Heart left ventricle (tissue), 16 donors: ENCODE results near the gene DPYSL4. TPM values are rescaled to one million over a fixed set of nuclear protein-coding genes. Genes with fewer than 3 reads are reported as not detected.

ENCODE experiments used
- ATAC-seq, 4 donors: fragments of 200-7000 bp; cut with Tn5 transposase; one replicate each; pipeline ENCODE4 v1.9.1; 2020 to 2022; ENCODE audit warnings: moderate library complexity in 4 of 4, mild to moderate bottlenecking in 3 of 4, moderate number of reproducible peaks in 1 of 4
- DNase-seq, 5 donors: peaks; one replicate each; pipeline ENCODE4 v3.0.0-alpha.2; 2020
- H3K27ac ChIP-seq, 12 donors: fragments of 200-600 bp; sonication (generic) in 4 of 12; one replicate each; pipeline versions ENCODE4 v1.5.0 to v1.8.0; 2016 to 2022; ENCODE audit warnings: mild to moderate bottlenecking in 2 of 12
- H3K27me3 ChIP-seq, 9 donors: fragments of 200-600 bp; sonication (generic) in 2 of 9; one replicate each; pipeline versions ENCODE4 v1.5.1 to v1.8.0; 2016 to 2022; ENCODE audit warnings: mild to moderate bottlenecking in 3 of 9
- H3K36me3 ChIP-seq, 9 donors: fragments of 200-600 bp; sonication (generic) in 2 of 9; one replicate each; pipeline versions ENCODE4 v1.5.0 to v1.8.0; 2018 to 2022; ENCODE audit warnings: mild to moderate bottlenecking in 2 of 9
- H3K4me1 ChIP-seq, 12 donors: fragments of 200-600 bp; sonication (generic) in 4 of 12; one replicate each; pipeline versions ENCODE4 v1.5.0 to v1.8.0; 2016 to 2022; ENCODE audit warnings: mild to moderate bottlenecking in 3 of 12
- H3K4me3 ChIP-seq, 12 donors: fragments of 200-600 bp; sonication (generic) in 4 of 12; one replicate each; pipeline versions ENCODE4 v1.5.0 to v1.8.0; 2017 to 2022; ENCODE audit warnings: mild to moderate bottlenecking in 9 of 12, moderate library complexity in 4 of 12
- H3K9me3 ChIP-seq, 12 donors: fragments of 200-600 bp; sonication (generic) in 4 of 12; one replicate each; pipeline versions ENCODE4 v1.5.0 to v1.8.0; 2016 to 2022; ENCODE audit warnings: mild to moderate bottlenecking in 1 of 12
- CTCF ChIP-seq, 12 donors: fragments of 200-600 bp; sonication (generic) in 4 of 12; IDR thresholded peaks; one replicate each; pipeline versions ENCODE4 v1.5.0 to v1.8.0; 2018 to 2022; ENCODE audit warnings: antibody characterized with exemption in 12 of 12, mild to moderate bottlenecking in 5 of 12
- POLR2A ChIP-seq, 2 donors: fragments of 450-650 bp; IDR thresholded peaks; one replicate each; pipeline ENCODE4 v1.6.1; 2017; ENCODE audit warnings: antibody characterized with exemption in 2 of 2, mild to moderate bottlenecking in 2 of 2, moderate library complexity in 2 of 2
- WGBS, 4 donors: extraction: QIAGEN DNeasy Blood & Tissue Kit in 2 of 4; methylation state at CpG; one replicate each; pipeline versions ENCODE4 v1.1.5 to v1.1.7; 2013 to 2018; 5-methylcytosine and 5-hydroxymethylcytosine counted together
- intact Hi-C, 10 donors: fragments of 100-400 bp; cut with DNase I; formaldehyde crosslinking; loops; one replicate each; pipeline versions ENCODE4 v1.11.1 to v1.14.2; 2022
- polyA plus RNA-seq, 2 donors: library from polyadenylated mRNA; stranded (reverse); fragments of 200-250 nt; gene quantifications; one replicate each; pipeline ENCODE4 v1.2.3, GENCODE V29; 2013
- total RNA-seq, 9 donors: library from RNA; depleted of rRNA in 2 of 9; stranded (reverse); fragments of >200 nt in 2 of 9; fragmentation: NEBNext Ultra II Directional in 3 of 9; extraction: Animal tissue kit (Norgen Biotek cat#: 25700) in 3 of 9; gene quantifications; one replicate each; pipeline versions ENCODE4 v1.1.0 to v1.2.4, GENCODE V29; 2016 to 2023
- donor health status: ischemic (EF 13 %, LVEDD 7.1; RV severe dilation, severe dysfunction).
- donor health status: healthy with polysubstance abuse.
- donor health status: DM: no; HTN: yes; CAD: no.
- donor health status: DM: no; HTN: no; CAD: no.
- donor health status: ischemic (EF 25% LVEDD 6.9; RV normal size, moderate dysfunction).
- donor health status: ischemic (EF 25% LVEDD 5.7; RV mildly dilated, moderate dysfunction).
- donor health status: healthy.
- donor health status: DM: yes; HTN: yes; CAD: no.
- donor health status: ischemic (EF 35%, LVEDD 5.7; RV mildly dilated, moderate dysfunction).
- donor health status: nonischemic (EF 11% LVEDD 7.7; RV severe dilation, severe dysfunction).
- donor health status: DM: yes; HTN: yes; CAD: no.
- donor health status: PGD.
- donor health status: ischemic (EF 29% LVEDD 5.4; RV normal size, mild dysfunction).
- donor health status: nonischemic (EF 23%, LVEDD 6.1; RV moderate dilation, normal function).

DPYSL4 gene
- total and polyA plus RNA-seq, 11 donors, result 4.0 to 127 (median 33.1) TPM

GRCh38 chr10:132138596-132138995, 48.2 kb upstream of the DPYSL4 start:
- H3K4me3 ChIP-seq, result no peak overlapping the region
- ATAC-seq (no peak), DNase-seq (peak in 2 of 5 donors; percentile 14 to 53)
- TF ChIP-seq POLR2A (IDR thresholded peaks at IDR 0.05) (no peak), CTCF (IDR thresholded peaks at IDR 0.05) (no peak)
- H3K36me3 ChIP-seq, result no peaks in the 10 kb centered on the region
- H3K9me3 ChIP-seq, result no peaks in the 10 kb centered on the region
- H3K27ac ChIP-seq, result no peak overlapping the region
- 85 to 89% (median 86%) methylated on average over 12 of the region's 12 CpGs for WGBS, 4 donors
- intact Hi-C loops, result loop anchor here in 2 of 10 donors (10.0 kb wide), 1 partner anchor 94 kb away; no protein-coding TSS in a partner anchor
- peaks cover 0 to 13% (median 0%) of the 10 kb centered on the region in 12 donors for H3K4me1 ChIP-seq
- H3K27me3 ChIP-seq, result peaks cover 0 to 12% (median 0%) of the 10 kb centered on the region in 9 donors

- TF ChIP-seq POLR2A (IDR thresholded peaks at IDR 0.05), result no peak
- TF ChIP-seq CTCF (IDR thresholded peaks at IDR 0.05), result no peak
- 63 to 83% (median 74%) methylated on average over 10 of the region's 10 CpGs for WGBS, 4 donors
- DNase-seq (peak in 1 of 5 donors; percentile 19), ATAC-seq (no peak)
- H3K9me3 ChIP-seq, result no peaks in the 10 kb centered on the region
- H3K27ac ChIP-seq, result no peak overlapping the region
- no peak overlapping the region for H3K4me3 ChIP-seq
- H3K4me1 ChIP-seq, result peaks cover 0 to 13% (median 0%) of the 10 kb centered on the region in 12 donors
- intact Hi-C loops, result loop anchor here in 2 of 10 donors (10.0 kb wide), 1 partner anchor 95 kb away; no protein-coding TSS in a partner anchor
- H3K27me3 ChIP-seq, result peaks cover 0 to 12% (median 0%) of the 10 kb centered on the region in 9 donors
- no peaks in the 10 kb centered on the region for H3K36me3 ChIP-seq
Observed at GRCh38 chr10:132139526-132139925, 47.2 kb upstream of the DPYSL4 start.

GRCh38 chr10:132140167-132140925, 46.4 kb upstream of the DPYSL4 start:
- WGBS, 4 donors, result 91 to 94% (median 91%) methylated on average over 26 to 42 of the region's 42 CpGs
- no peaks in the 10 kb centered on the region for H3K9me3 ChIP-seq
- peak in 3 of 5 donors; percentile 18 to 44 (median 24) for DNase-seq
- no peak overlapping the region for H3K4me3 ChIP-seq
- H3K27me3 ChIP-seq, result peaks cover 0 to 12% (median 0%) of the 10 kb centered on the region in 9 donors
- no peaks in the 10 kb centered on the region for H3K36me3 ChIP-seq
- H3K4me1 ChIP-seq, result peaks cover 0 to 13% (median 0%) of the 10 kb centered on the region in 12 donors
- intact Hi-C loops, result loop anchor here (2.0 to 10.0 kb wide), 6 partner anchors 103 to 256 kb away; no protein-coding TSS in a partner anchor
- TF ChIP-seq POLR2A (IDR thresholded peaks at IDR 0.05) (no peak), CTCF (IDR thresholded peaks at IDR 0.05) (no peak)
- H3K27ac ChIP-seq, result no peak overlapping the region
- ATAC-seq, result no peak

GRCh38 chr10:132141076-132141475, 45.7 kb upstream of the DPYSL4 start:
- H3K4me1 ChIP-seq, result peaks cover 0 to 13% (median 0%) of the 10 kb centered on the region in 12 donors
- H3K36me3 ChIP-seq, result no peaks in the 10 kb centered on the region
- peaks cover 0 to 12% (median 0%) of the 10 kb centered on the region in 9 donors for H3K27me3 ChIP-seq
- H3K9me3 ChIP-seq, result no peaks in the 10 kb centered on the region
- no peak overlapping the region for H3K27ac ChIP-seq
- ATAC-seq, result no peak
- no peak for TF ChIP-seq CTCF (IDR thresholded peaks at IDR 0.05)
- no peak for TF ChIP-seq POLR2A (IDR thresholded peaks at IDR 0.05)
- 86 to 100% (median 91%) methylated on average over 3 to 7 of the region's 7 CpGs for WGBS, 4 donors
- H3K4me3 ChIP-seq, result no peak overlapping the region
- DNase-seq, result peak in 2 of 5 donors; percentile 10 to 66
- intact Hi-C loops, result loop anchor here (2.0 to 10.0 kb wide), 6 partner anchors 104 to 256 kb away; no protein-coding TSS in a partner anchor
